ENCODE measurements around the gene CD70.
"Not testable (repeated sequence)": the region's sequence is repeated elsewhere in the genome, so short reads cannot be mapped to it uniquely, and the experiment has no call there.

The CD70 gene, protein sequence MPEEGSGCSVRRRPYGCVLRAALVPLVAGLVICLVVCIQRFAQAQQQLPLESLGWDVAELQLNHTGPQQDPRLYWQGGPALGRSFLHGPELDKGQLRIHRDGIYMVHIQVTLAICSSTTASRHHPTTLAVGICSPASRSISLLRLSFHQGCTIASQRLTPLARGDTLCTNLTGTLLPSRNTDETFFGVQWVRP

DNA sequence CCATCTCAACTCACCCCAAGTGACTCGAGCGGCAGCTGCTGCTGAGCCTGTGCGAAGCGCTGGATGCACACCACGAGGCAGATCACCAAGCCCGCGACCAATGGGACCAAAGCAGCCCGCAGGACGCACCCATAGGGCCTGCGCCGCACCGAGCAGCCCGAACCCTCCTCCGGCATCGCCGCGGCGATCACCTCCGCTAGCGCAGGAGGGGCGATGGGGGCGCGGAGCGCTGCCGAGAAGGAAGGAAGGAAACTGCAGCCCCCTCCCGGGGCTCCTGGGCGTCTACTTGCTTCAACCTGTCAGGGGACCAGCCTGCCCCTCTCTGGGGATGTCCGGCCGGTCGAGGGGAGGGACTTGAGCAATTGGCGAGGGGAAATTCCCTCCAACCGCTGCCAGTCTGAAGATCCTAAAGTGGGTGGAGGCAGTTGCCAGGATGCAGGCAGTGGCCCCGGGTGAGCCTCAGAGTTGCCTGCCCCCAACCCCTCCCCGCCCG is at the start of gene CD70:
TSS of gene CD70 (minus strand) at position 324 of the 493 bp plus-strand sequence. CDS start at position 176, 148 bp downstream.
- Histone ChIP-seq H3K4me1 (ENCODE audit: control insufficient read depth, insufficient read depth, low read length) (no peaks in the 10 kb centered on the region), H3K27ac (ENCODE audit: low read depth, low read length) (no peak within 1 kb of the TSS), H3K9ac (ENCODE audit: low read length) (no peak within 1 kb of the TSS), H3K27me3 (ENCODE audit: control insufficient read depth, insufficient read depth, low read length) (peaks cover 26% of the 10 kb centered on the region), H3K4me3 (ENCODE audit: low read length) (peak within 1 kb of the TSS; percentile 23), H3K36me3 (ENCODE audit: control insufficient read depth, insufficient read depth, low read length) (no peaks in the 10 kb centered on the region)

DNA sequence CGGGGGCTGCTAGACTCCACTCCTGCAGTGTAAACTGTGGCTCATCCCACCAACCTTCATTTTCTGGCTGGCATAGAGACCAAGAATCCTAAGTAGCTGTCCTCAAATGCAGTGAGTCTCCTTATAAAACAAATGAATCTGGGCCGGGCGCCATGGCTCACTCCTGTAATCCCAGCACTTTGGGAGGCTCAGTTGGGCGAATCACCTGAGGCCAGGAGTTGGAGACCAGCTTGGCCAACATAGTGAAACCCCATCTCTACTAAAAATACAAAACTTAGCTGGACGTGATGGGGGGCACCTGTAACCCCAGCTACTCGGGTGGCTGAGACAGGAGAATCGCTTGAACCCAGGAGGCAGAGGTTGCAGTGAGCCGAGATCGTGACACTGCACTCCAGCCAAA is 49.4 kb upstream of the CD70 start:
- not testable (repeated sequence) for H3K36me3 ChIP-seq (ENCODE audit: control insufficient read depth, insufficient read depth, low read length); H3K27ac ChIP-seq (ENCODE audit: low read depth, low read length); H3K4me1 ChIP-seq (ENCODE audit: control insufficient read depth, insufficient read depth, low read length); H3K27me3 ChIP-seq (ENCODE audit: control insufficient read depth, insufficient read depth, low read length); H3K4me3 ChIP-seq (ENCODE audit: low read length); H3K9ac ChIP-seq (ENCODE audit: low read length)

DNA sequence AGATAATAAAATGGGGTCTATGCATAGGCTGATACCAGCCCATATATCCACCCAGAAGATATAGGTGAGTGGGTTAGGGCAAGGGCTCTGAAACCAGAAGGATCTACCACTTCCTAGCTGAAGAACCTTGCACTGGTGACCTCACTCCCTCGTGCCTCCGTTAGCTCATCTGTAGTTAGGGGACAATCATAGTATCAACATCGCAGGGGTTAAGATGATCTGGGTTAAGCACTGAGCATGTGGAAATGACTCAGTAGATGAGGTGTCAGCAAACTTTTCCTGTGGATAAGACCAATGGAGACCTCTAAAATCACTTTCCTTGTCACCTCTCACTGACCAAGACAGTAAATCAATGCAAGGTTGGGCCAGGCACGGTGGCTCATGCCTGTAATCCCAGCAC is 48.5 kb upstream of the CD70 start:
- Histone ChIP-seq H3K4me3 (ENCODE audit: low read length) (no peak overlapping the region), H3K36me3 (ENCODE audit: control insufficient read depth, insufficient read depth, low read length) (no peaks in the 10 kb centered on the region)

DNA sequence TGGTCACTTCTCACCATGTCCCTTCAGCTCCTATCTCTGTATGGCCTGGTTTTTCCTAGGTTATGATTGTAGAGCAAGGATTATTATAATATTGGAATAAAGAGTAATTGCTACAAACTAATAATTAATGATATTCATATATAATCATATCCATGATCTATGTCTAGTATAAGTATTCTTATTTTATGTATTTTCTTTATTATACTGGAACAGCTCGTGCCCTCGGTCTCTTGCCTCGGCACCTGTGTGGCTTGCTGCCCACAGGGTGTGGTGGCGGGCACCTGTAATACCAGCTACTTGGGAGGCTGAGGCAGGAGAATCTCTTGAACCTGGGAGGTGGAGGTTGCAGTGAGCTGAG is 42.5 kb upstream of the CD70 start:
- H3K9ac ChIP-seq (ENCODE audit: low read length); H3K4me1 ChIP-seq (ENCODE audit: control insufficient read depth, insufficient read depth, low read length); H3K27me3 ChIP-seq (ENCODE audit: control insufficient read depth, insufficient read depth, low read length); H3K4me3 ChIP-seq (ENCODE audit: low read length); H3K27ac ChIP-seq (ENCODE audit: low read depth, low read length); H3K36me3 ChIP-seq (ENCODE audit: control insufficient read depth, insufficient read depth, low read length): not testable (repeated sequence)

More for the DNA sequence above, 48.5 kb upstream of the CD70 start:
- Histone ChIP-seq H3K27ac (ENCODE audit: low read depth, low read length) (no peak overlapping the region), H3K9ac (ENCODE audit: low read length) (no peak overlapping the region), H3K27me3 (ENCODE audit: control insufficient read depth, insufficient read depth, low read length) (no peaks in the 10 kb centered on the region), H3K4me1 (ENCODE audit: control insufficient read depth, insufficient read depth, low read length) (no peaks in the 10 kb centered on the region)

DNA sequence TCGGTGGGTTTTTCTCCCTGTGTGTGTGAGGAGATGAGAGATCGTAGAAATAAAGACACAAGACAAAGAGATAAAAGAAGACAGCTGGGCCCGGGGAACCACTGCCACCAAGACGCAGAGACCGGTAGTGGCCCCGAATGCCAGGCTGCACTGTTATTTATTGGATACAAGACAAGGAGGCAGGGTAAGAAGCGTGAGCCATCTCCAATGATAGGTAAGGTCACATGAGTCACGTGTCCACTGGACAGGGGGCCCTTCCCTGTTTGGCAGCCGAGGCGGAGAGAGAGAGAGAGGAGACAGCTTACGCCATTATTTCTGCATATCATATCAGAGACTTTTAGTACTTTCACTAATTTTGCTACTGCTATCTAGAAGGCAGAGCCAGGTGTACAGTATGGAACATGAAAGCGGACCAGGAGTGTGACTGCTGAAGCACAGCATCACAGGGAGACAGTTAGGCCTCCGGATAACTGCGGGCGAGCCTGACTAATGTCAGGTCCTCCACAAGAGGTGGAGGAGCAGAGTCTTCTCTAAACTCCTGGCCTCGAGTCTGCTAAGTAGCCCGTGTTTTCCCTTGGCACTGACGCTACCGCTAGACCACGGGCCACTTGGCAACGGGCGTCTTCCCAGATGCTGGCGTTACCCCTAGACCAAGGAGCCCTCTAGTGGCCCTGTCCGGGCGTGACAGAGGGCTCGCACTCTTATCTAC is 42.0 kb upstream of the CD70 start:
- H3K27ac ChIP-seq (ENCODE audit: low read depth, low read length); H3K27me3 ChIP-seq (ENCODE audit: control insufficient read depth, insufficient read depth, low read length); H3K9ac ChIP-seq (ENCODE audit: low read length); H3K4me3 ChIP-seq (ENCODE audit: low read length); H3K4me1 ChIP-seq (ENCODE audit: control insufficient read depth, insufficient read depth, low read length); H3K36me3 ChIP-seq (ENCODE audit: control insufficient read depth, insufficient read depth, low read length): not testable (repeated sequence)

DNA sequence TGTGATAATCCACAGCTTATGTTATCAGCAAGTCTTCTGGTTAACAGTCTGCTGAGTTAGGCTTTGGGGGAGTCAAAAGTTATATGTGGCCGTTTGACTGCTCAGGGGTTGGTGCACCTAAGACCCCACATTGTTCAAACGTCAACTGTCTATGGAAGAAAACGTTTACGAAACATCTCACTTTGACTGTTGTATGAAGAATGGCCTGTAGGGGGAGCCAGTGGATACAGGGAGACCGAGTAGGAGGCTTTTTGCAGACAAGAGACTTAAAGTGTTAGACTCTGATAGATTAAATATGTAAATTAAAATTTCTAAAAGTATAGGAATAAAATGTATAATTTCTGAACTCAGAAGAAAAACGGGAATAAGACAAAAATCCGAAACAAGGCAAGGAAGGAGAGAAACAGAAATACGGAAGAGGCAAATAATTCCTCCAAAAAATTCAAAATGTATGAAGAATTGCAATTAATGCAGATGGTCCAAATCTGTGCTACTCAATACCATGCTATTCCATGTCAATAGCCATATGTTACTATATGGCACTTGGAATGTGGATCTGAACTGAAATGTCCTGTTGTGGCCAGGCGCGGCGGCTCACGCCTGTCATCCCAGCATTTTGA is 41.2 kb upstream of the CD70 start:
- H3K4me1 ChIP-seq (ENCODE audit: control insufficient read depth, insufficient read depth, low read length) = no peaks in the 10 kb centered on the region
- H3K27me3 ChIP-seq (ENCODE audit: control insufficient read depth, insufficient read depth, low read length) = no peaks in the 10 kb centered on the region
- H3K36me3 ChIP-seq (ENCODE audit: control insufficient read depth, insufficient read depth, low read length) = no peaks in the 10 kb centered on the region

DNA sequence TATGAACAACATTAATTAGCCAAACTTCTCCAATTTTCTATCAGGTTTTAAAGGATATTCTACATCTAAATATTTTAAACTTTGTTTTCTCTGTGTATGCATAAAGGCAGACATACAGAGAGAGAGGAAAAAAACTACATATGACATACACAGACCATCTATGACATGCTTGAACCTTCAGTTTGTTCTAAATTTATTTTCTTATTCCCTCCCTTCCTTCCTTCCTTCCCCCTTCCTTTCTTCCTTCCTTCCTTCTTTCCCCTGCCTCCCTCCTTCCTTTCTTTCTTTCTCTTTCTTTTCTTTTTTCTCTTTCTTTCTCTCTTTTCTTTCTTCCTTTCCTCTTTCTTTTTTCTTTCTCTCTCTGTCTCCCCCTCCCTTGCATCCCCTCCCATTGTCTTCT is 35.8 kb upstream of the CD70 start:
- Histone ChIP-seq H3K4me1 (ENCODE audit: control insufficient read depth, insufficient read depth, low read length) (no peaks in the 10 kb centered on the region), H3K36me3 (ENCODE audit: control insufficient read depth, insufficient read depth, low read length) (no peaks in the 10 kb centered on the region), H3K9ac (ENCODE audit: low read length) (no peak overlapping the region), H3K27me3 (ENCODE audit: control insufficient read depth, insufficient read depth, low read length) (no peaks in the 10 kb centered on the region), H3K4me3 (ENCODE audit: low read length) (no peak overlapping the region), H3K27ac (ENCODE audit: low read depth, low read length) (no peak overlapping the region)

More for the DNA sequence above, 41.2 kb upstream of the CD70 start:
- Histone ChIP-seq H3K9ac (ENCODE audit: low read length) (no peak overlapping the region), H3K4me3 (ENCODE audit: low read length) (no peak overlapping the region), H3K27ac (ENCODE audit: low read depth, low read length) (no peak overlapping the region)

DNA sequence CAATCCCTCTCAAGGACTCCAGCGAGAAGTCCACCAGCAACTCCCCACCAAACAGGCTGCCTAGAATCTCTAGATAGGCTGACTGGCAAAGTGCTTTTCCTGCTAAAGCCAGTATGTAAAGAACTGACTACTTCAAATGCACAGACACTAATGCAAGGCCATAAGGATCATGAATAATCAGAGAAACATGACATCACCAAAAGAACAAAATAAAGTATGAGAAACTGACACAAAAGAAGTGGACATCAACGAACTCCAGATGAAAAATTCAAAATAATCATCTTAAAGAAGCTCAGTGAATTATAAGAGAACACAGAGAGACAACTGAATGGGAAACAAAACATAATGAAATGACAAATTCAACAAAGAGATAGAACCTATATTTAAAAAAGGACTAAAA is 26.4 kb upstream of the CD70 start:
- H3K27me3 ChIP-seq (ENCODE audit: control insufficient read depth, insufficient read depth, low read length) = peaks cover 2% of the 10 kb centered on the region
- H3K4me3 ChIP-seq (ENCODE audit: low read length) = no peak overlapping the region
- H3K36me3 ChIP-seq (ENCODE audit: control insufficient read depth, insufficient read depth, low read length) = no peaks in the 10 kb centered on the region
- H3K27ac ChIP-seq (ENCODE audit: low read depth, low read length) = no peak overlapping the region
- no peak overlapping the region for H3K9ac ChIP-seq (ENCODE audit: low read length)
- no peaks in the 10 kb centered on the region for H3K4me1 ChIP-seq (ENCODE audit: control insufficient read depth, insufficient read depth, low read length)

DNA sequence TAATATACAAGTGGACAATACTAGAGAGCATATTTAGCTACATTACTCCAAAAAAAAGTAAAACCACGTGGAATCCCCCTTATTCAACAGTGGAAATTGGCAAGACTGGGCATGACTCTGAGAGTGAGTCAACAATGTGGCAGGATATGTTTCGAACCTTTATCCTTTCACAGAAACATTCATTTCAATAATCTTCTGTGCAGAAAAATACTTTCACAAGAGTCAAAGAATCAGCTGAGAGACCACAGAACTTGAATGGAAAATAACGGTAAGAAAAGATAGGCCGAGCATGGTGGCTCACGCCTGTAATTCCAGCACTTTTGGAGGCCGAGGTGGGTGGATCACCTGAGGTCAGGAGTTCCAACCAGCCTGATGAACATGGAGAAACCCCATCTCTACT is 25.1 kb upstream of the CD70 start:
- H3K9ac ChIP-seq (ENCODE audit: low read length) = no peak overlapping the region
- peaks cover 2% of the 10 kb centered on the region for H3K27me3 ChIP-seq (ENCODE audit: control insufficient read depth, insufficient read depth, low read length)
- H3K27ac ChIP-seq (ENCODE audit: low read depth, low read length) = no peak overlapping the region
- H3K4me1 ChIP-seq (ENCODE audit: control insufficient read depth, insufficient read depth, low read length) = no peaks in the 10 kb centered on the region
- H3K4me3 ChIP-seq (ENCODE audit: low read length) = no peak overlapping the region
- H3K36me3 ChIP-seq (ENCODE audit: control insufficient read depth, insufficient read depth, low read length) = no peaks in the 10 kb centered on the region

DNA sequence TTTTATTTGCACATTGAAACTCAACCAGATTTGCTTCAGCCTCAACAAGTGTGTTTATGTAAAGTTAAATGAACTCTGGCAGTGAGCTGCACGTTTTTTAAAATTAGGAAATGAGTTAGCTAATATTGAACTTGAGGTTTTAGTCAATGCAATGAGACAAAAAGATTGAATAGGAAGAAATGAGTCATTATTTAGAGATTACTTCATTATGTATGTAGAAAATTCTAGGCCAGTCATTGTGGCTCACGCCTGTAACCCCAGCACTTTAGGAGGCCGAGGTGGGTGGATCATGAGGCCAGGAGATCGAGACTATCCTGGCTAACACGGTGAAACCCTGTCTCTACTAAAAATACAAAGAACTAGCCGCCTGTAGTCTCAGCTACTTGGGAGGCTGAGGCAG is 22.8 kb upstream of the CD70 start:
- Histone ChIP-seq H3K27ac (ENCODE audit: low read depth, low read length) (no peak overlapping the region), H3K4me1 (ENCODE audit: control insufficient read depth, insufficient read depth, low read length) (no peaks in the 10 kb centered on the region), H3K4me3 (ENCODE audit: low read length) (no peak overlapping the region), H3K9ac (ENCODE audit: low read length) (no peak overlapping the region), H3K27me3 (ENCODE audit: control insufficient read depth, insufficient read depth, low read length) (peaks cover 2% of the 10 kb centered on the region), H3K36me3 (ENCODE audit: control insufficient read depth, insufficient read depth, low read length) (no peaks in the 10 kb centered on the region)

DNA sequence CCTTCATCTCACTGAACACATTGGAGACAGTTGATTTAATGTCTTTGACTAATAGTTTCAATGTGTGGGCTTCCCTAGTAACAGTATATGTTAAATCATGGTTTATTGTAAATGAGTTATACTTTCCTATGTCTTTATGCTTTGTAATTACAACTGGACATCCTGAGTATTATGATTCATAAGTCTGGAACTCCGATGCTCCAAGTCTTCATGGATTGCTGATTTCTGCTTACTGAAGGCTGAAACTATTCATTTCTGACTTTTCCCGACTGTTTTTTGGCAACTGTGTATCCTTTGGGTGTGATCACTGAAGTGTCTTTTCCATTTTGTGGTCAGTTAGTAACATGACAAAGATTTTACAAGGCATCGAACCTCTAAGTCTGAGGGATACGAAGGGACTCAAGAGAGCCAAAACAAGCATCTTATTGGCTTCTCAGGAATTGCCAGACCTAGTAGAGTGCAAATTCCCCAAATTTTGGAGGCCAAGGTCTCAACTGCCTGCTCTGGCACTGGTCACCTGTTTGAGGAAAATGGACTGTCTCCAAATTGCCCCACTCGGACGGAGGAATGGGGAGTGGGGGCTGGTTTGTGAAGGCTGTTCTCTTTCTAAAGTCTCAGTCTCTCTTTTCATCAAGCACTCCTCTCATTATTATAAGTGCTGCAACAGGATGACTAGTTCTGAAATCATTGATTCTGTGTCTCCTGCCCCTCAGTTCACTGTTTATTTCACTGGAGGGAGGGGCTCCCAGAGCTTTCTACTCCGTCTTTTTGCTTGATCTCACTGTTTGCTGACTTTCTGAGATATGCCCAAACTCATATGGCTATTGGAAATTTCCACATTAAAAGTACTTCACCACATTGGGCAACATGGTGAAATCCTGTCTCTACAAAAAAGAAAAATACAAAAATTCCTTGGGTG is 20.2 kb upstream of the CD70 start:
- Histone ChIP-seq H3K27ac (ENCODE audit: low read depth, low read length) (no peak overlapping the region), H3K9ac (ENCODE audit: low read length) (no peak overlapping the region), H3K27me3 (ENCODE audit: control insufficient read depth, insufficient read depth, low read length) (peaks cover 2% of the 10 kb centered on the region), H3K4me3 (ENCODE audit: low read length) (no peak overlapping the region), H3K36me3 (ENCODE audit: control insufficient read depth, insufficient read depth, low read length) (no peaks in the 10 kb centered on the region), H3K4me1 (ENCODE audit: control insufficient read depth, insufficient read depth, low read length) (no peaks in the 10 kb centered on the region)

DNA sequence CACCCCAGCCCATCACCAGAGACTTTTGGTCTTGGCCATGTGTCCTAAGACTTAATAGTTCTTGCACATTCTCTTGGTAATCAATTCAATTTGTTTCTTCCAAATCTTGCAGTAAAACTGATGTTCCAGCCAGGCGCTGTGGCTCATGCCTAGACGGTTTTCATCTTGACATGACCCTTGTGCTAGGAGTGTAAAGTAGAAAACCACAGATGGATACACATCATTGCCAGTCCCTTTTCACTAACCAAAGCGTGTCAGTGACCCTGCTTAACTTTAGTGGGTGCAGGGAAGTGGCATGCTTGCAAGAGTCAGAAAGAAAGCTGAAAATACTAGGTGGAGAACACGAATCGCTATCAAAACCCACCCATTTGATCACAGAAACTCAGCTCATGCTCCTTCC is 18.0 kb upstream of the CD70 start:
- H3K36me3 ChIP-seq (ENCODE audit: control insufficient read depth, insufficient read depth, low read length) = no peaks in the 10 kb centered on the region
- no peak overlapping the region for H3K4me3 ChIP-seq (ENCODE audit: low read length)
- no peaks in the 10 kb centered on the region for H3K4me1 ChIP-seq (ENCODE audit: control insufficient read depth, insufficient read depth, low read length)
- no peak overlapping the region for H3K9ac ChIP-seq (ENCODE audit: low read length)
- H3K27me3 ChIP-seq (ENCODE audit: control insufficient read depth, insufficient read depth, low read length) = peaks cover 2% of the 10 kb centered on the region
- no peak overlapping the region for H3K27ac ChIP-seq (ENCODE audit: low read depth, low read length)

Measured in rectal smooth muscle tissue (tissue), 1 donor.